ENCODE data around the gene GMFB.

The GMFB gene

GRCh38 chr14:54532111-54533012, 43.6 kb upstream of the GMFB start:
- in situ Hi-C loops (cut with HindIII; ENCODE audit: low pct_ligation_motif_present, low sequenced_read_pairs): no loop called here
- TF ChIP-seq CTCF (IDR thresholded peaks at IDR 0.05; ENCODE audit: low read depth, low read length, missing control alignments): no peak

GRCh38 chr14:54529811-54530210, 41.0 kb upstream of the GMFB start:
- DNase-seq: peak; percentile 63
- TF ChIP-seq CTCF (IDR thresholded peaks at IDR 0.05; ENCODE audit: low read depth, low read length, missing control alignments): no peak
- H3K27ac ChIP-seq: no peak overlapping the region

More at GRCh38 chr14:54532111-54533012, 43.6 kb upstream of the GMFB start:
- DNase-seq: no peak
- Histone ChIP-seq H3K27ac (no peak overlapping the region), H3K36me3 (replicated peaks) (no peaks in the 10 kb centered on the region), H3K27me3 (replicated peaks) (no peaks in the 10 kb centered on the region), H3K4me3 (ENCODE audit: low read depth, low read length) (no peak overlapping the region)

GRCh38 chr14:54528973-54529372, 40.2 kb upstream of the GMFB start:
- DNase-seq: no peak
- H3K27me3 ChIP-seq (replicated peaks): no peaks in the 10 kb centered on the region
- H3K36me3 ChIP-seq (replicated peaks): peaks cover 6% of the 10 kb centered on the region
- no peak overlapping the region for H3K27ac ChIP-seq
- H3K4me3 ChIP-seq (ENCODE audit: low read depth, low read length): no peak overlapping the region
- no peak for TF ChIP-seq CTCF (IDR thresholded peaks at IDR 0.05; ENCODE audit: low read depth, low read length, missing control alignments)
- in situ Hi-C loops (cut with HindIII; ENCODE audit: low pct_ligation_motif_present, low sequenced_read_pairs): no loop called here

More at GRCh38 chr14:54529811-54530210, 41.0 kb upstream of the GMFB start:
- Histone ChIP-seq H3K36me3 (replicated peaks) (peaks cover 6% of the 10 kb centered on the region), H3K27me3 (replicated peaks) (no peaks in the 10 kb centered on the region), H3K4me3 (ENCODE audit: low read depth, low read length) (no peak overlapping the region)
- in situ Hi-C loops (cut with HindIII; ENCODE audit: low pct_ligation_motif_present, low sequenced_read_pairs): no loop called here

- in situ Hi-C loops (cut with HindIII; ENCODE audit: low pct_ligation_motif_present, low sequenced_read_pairs): no loop called here
- no peak for TF ChIP-seq CTCF (IDR thresholded peaks at IDR 0.05; ENCODE audit: low read depth, low read length, missing control alignments)
- no peaks in the 10 kb centered on the region for H3K27me3 ChIP-seq (replicated peaks)
- no peak overlapping the region for H3K4me3 ChIP-seq (ENCODE audit: low read depth, low read length)
- no peak overlapping the region for H3K27ac ChIP-seq
- H3K36me3 ChIP-seq (replicated peaks): peaks cover 6% of the 10 kb centered on the region
- no peak for DNase-seq
Measured at GRCh38 chr14:54524410-54524809, 35.6 kb upstream of the GMFB start.

GRCh38 chr14:54516709-54517108, 27.9 kb upstream of the GMFB start:
- H3K27me3 ChIP-seq (replicated peaks): no peaks in the 10 kb centered on the region
- no peak overlapping the region for H3K4me3 ChIP-seq (ENCODE audit: low read depth, low read length)
- H3K36me3 ChIP-seq (replicated peaks): no peaks in the 10 kb centered on the region
- DNase-seq: no peak
- no peak for TF ChIP-seq CTCF (IDR thresholded peaks at IDR 0.05; ENCODE audit: low read depth, low read length, missing control alignments)
- no peak overlapping the region for H3K27ac ChIP-seq
- in situ Hi-C loops (cut with HindIII; ENCODE audit: low pct_ligation_motif_present, low sequenced_read_pairs): no loop called here

Data from brain microvascular endothelial cell (primary cell).